Activated naive CD8-positive, alpha-beta T cell (primary cell): Measurements from ENCODE around the gene PRX.
"Not testable (repeated sequence)": the region's sequence is repeated elsewhere in the genome, so short reads cannot be mapped to it uniquely, and the experiment has no call there.

Experiments used
- H3K27ac Mint-ChIP-seq: one replicate; pipeline ENCODE4 v1.8.0; 2021; ENCODE audit warnings: mixed read lengths
- H3K27me3 Mint-ChIP-seq: one replicate; pipeline ENCODE4 v1.8.0; 2021; ENCODE audit warnings: mixed read lengths
- H3K36me3 Mint-ChIP-seq: one replicate; pipeline ENCODE4 v1.8.0; 2021; ENCODE audit warnings: mixed read lengths
- H3K4me1 Mint-ChIP-seq: one replicate; pipeline ENCODE4 v1.8.0; 2021; ENCODE audit warnings: low read depth, mixed read lengths
- H3K4me3 Mint-ChIP-seq: one replicate; pipeline ENCODE4 v1.8.0; 2021; ENCODE audit warnings: mild to moderate bottlenecking, mixed read lengths
- H3K9me3 Mint-ChIP-seq: one replicate; pipeline ENCODE4 v1.8.0; 2021; ENCODE audit warnings: low read depth, mixed read lengths

The PRX gene, protein sequence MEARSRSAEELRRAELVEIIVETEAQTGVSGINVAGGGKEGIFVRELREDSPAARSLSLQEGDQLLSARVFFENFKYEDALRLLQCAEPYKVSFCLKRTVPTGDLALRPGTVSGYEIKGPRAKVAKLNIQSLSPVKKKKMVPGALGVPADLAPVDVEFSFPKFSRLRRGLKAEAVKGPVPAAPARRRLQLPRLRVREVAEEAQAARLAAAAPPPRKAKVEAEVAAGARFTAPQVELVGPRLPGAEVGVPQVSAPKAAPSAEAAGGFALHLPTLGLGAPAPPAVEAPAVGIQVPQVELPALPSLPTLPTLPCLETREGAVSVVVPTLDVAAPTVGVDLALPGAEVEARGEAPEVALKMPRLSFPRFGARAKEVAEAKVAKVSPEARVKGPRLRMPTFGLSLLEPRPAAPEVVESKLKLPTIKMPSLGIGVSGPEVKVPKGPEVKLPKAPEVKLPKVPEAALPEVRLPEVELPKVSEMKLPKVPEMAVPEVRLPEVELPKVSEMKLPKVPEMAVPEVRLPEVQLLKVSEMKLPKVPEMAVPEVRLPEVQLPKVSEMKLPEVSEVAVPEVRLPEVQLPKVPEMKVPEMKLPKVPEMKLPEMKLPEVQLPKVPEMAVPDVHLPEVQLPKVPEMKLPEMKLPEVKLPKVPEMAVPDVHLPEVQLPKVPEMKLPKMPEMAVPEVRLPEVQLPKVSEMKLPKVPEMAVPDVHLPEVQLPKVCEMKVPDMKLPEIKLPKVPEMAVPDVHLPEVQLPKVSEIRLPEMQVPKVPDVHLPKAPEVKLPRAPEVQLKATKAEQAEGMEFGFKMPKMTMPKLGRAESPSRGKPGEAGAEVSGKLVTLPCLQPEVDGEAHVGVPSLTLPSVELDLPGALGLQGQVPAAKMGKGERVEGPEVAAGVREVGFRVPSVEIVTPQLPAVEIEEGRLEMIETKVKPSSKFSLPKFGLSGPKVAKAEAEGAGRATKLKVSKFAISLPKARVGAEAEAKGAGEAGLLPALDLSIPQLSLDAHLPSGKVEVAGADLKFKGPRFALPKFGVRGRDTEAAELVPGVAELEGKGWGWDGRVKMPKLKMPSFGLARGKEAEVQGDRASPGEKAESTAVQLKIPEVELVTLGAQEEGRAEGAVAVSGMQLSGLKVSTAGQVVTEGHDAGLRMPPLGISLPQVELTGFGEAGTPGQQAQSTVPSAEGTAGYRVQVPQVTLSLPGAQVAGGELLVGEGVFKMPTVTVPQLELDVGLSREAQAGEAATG (N-terminal part only)

DNA sequence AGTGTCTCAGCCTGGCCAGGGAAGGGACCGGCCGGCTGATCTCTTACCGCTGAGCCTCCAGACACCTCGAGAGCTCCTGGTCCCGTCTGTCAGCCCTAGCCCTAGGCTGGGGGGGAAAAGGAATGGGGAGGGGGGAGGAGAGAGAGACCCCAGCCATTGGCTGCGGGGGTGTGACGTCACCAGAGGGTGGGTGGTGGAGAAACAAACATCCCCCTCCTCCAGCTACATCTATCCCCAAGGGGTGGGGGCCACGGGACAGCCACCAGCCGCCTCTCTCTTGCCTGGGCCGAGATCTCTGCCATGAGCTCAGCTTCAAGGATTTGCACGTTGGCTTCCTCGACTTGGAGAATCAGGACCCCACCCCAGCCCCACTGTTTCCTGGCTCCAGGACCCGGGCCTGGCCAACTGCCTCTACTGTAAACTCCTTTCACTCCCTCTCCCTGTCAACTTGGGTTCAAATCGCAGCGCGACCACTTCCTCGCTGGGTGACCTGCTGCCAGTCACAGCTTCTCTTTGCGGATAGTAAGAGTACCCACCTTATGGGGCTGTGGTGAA, at the start of gene PRX:
Gene PRX, minus strand, starts transcription at position 88 of the 555 bp plus-strand sequence. CDS start 5,446 bp downstream, outside the sequence.
- H3K4me3 Mint-ChIP-seq, result no peak within 1 kb of the TSS
- H3K36me3 Mint-ChIP-seq, result no peaks in the 10 kb centered on the region
- no peaks in the 10 kb centered on the region for H3K27me3 Mint-ChIP-seq
- no peaks in the 10 kb centered on the region for H3K9me3 Mint-ChIP-seq
- peaks cover 5% of the 10 kb centered on the region for H3K4me1 Mint-ChIP-seq
- no peak within 1 kb of the TSS for H3K27ac Mint-ChIP-seq

GRCh38 chr19:40461669-40462221, 48.6 kb upstream of the PRX start:
- H3K27me3 Mint-ChIP-seq, result peaks cover 4% of the 10 kb centered on the region
- no peak overlapping the region for H3K4me3 Mint-ChIP-seq
- no peak overlapping the region for H3K27ac Mint-ChIP-seq
- no peaks in the 10 kb centered on the region for H3K9me3 Mint-ChIP-seq
- H3K4me1 Mint-ChIP-seq, result peaks cover 22% of the 10 kb centered on the region
- H3K36me3 Mint-ChIP-seq, result no peaks in the 10 kb centered on the region

GRCh38 chr19:40460185-40460584, 47.0 kb upstream of the PRX start:
- Mint-ChIP-seq H3K27ac (no peak overlapping the region), H3K9me3 (no peaks in the 10 kb centered on the region)

DNA sequence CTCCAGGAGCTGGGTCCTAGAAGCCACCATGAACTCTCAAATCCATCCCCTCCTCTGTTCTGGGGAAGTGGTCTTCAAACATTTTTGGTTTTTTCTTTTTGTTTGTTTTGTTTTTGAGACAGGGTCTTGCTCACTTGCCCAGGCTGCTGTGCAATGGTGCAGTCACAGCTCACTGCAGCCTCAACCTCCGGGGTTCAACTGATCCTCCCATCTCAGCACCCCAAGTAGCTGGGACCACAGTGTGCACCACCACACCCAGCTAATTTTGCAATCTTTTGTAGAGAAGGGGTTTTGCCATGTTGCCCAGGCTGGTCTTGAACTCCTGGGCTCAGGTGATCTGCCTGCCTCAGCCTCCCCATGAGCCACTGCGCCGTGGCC, 45.4 kb upstream of the PRX start:
- peaks cover 1% of the 10 kb centered on the region for H3K4me1 Mint-ChIP-seq
- H3K9me3 Mint-ChIP-seq, result no peaks in the 10 kb centered on the region
- no peak overlapping the region for H3K4me3 Mint-ChIP-seq
- H3K27me3 Mint-ChIP-seq, result no peaks in the 10 kb centered on the region
- no peaks in the 10 kb centered on the region for H3K36me3 Mint-ChIP-seq
- no peak overlapping the region for H3K27ac Mint-ChIP-seq

More at GRCh38 chr19:40460185-40460584, 47.0 kb upstream of the PRX start:
- H3K36me3 Mint-ChIP-seq, result no peaks in the 10 kb centered on the region
- H3K4me3 Mint-ChIP-seq, result no peak overlapping the region
- peaks cover 10% of the 10 kb centered on the region for H3K4me1 Mint-ChIP-seq
- no peaks in the 10 kb centered on the region for H3K27me3 Mint-ChIP-seq

GRCh38 chr19:40457953-40458596, 44.9 kb upstream of the PRX start:
- Mint-ChIP-seq H3K27me3 (no peaks in the 10 kb centered on the region), H3K36me3 (peaks cover 2% of the 10 kb centered on the region), H3K9me3 (no peaks in the 10 kb centered on the region), H3K4me3 (no peak overlapping the region), H3K27ac (no peak overlapping the region), H3K4me1 (peaks cover 1% of the 10 kb centered on the region)

DNA sequence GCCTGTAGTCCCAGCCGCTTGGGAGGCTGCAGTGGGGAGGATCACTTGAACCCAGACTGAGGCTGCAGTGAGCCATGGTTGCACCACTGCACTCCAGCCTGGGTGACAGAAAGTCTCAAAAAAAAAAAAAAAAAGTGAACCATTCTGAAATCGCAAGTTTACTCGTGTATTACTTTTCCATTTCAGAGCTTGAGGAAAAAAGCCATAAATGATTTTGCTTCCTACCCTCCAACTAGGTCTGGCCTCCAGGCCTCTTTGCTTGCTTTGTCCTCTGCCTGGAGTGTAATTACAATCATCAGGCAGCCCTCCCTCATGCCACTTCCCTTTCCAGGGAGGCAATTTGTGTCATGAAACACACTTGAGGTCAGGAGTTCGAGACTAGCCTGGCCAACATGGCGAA, 43.9 kb upstream of the PRX start:
- no peaks in the 10 kb centered on the region for H3K27me3 Mint-ChIP-seq
- H3K4me1 Mint-ChIP-seq, result no peaks in the 10 kb centered on the region
- H3K4me3 Mint-ChIP-seq, result no peak overlapping the region
- H3K9me3 Mint-ChIP-seq, result no peaks in the 10 kb centered on the region
- no peak overlapping the region for H3K27ac Mint-ChIP-seq
- H3K36me3 Mint-ChIP-seq, result peaks cover 2% of the 10 kb centered on the region

- H3K4me1 Mint-ChIP-seq, H3K4me3 Mint-ChIP-seq, H3K27me3 Mint-ChIP-seq, H3K9me3 Mint-ChIP-seq, H3K36me3 Mint-ChIP-seq, H3K27ac Mint-ChIP-seq: not testable (repeated sequence)
These were observed 40.8 kb upstream of the PRX start for GRCh38 chr19:40453943-40454342.

DNA sequence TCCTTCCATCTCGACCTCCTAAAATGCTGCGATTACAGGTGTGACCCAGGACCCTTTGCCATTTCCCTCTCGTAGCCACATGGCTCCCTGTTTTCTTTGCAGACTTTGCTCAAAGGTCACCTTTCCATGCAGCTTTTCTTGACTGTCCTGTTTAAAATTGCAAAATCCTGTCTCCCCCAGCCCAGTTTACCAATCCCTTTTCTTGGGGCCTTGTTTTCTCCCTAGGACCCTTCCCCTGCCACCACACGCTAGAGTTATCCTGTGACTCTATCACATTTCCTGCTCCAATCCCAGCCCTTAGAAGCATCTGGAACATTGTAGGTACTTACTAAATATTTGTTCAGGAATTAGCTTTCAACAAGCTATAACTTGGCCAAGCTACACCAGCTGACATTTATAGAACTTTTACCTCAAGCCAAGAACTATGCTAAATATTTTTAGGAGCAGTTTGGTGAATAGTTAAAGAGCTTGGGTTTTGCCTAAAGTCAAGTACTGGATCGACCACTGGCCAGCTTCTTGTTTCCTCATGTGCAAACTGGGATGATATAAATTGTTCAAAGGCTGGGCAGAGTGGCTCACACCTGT, 40.1 kb upstream of the PRX start:
- Mint-ChIP-seq H3K27ac (no peak overlapping the region), H3K27me3 (no peaks in the 10 kb centered on the region), H3K36me3 (peaks cover 5% of the 10 kb centered on the region), H3K4me1 (no peaks in the 10 kb centered on the region), H3K4me3 (no peak overlapping the region), H3K9me3 (no peaks in the 10 kb centered on the region)

GRCh38 chr19:40452016-40452415, 38.8 kb upstream of the PRX start:
- H3K36me3 Mint-ChIP-seq, result peaks cover 5% of the 10 kb centered on the region
- no peaks in the 10 kb centered on the region for H3K27me3 Mint-ChIP-seq
- no peaks in the 10 kb centered on the region for H3K4me1 Mint-ChIP-seq
- H3K4me3 Mint-ChIP-seq, result no peak overlapping the region
- H3K27ac Mint-ChIP-seq, result no peak overlapping the region
- H3K9me3 Mint-ChIP-seq, result no peaks in the 10 kb centered on the region

DNA sequence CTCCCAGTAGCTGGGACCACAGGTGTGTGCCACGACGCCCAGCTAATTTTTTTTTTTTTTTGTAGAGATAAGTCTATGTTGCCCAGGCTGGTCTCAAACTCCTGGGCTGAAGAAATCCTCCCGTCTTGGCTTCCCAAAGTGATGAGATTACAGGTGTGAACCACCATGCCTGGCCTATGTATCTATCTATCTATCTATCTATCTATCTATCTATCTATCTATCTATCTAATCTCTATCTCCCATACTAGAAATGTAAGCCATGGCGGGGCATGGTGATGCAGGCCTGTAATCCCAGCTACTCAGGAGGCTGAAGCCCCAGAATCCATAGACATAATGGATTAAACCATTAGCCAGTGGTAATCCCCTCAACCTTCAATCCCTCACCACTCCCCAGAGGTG, 37.5 kb upstream of the PRX start:
- Mint-ChIP-seq H3K9me3 (no peaks in the 10 kb centered on the region), H3K4me3 (no peak overlapping the region), H3K27me3 (no peaks in the 10 kb centered on the region), H3K4me1 (no peaks in the 10 kb centered on the region), H3K27ac (no peak overlapping the region), H3K36me3 (peaks cover 5% of the 10 kb centered on the region)

DNA sequence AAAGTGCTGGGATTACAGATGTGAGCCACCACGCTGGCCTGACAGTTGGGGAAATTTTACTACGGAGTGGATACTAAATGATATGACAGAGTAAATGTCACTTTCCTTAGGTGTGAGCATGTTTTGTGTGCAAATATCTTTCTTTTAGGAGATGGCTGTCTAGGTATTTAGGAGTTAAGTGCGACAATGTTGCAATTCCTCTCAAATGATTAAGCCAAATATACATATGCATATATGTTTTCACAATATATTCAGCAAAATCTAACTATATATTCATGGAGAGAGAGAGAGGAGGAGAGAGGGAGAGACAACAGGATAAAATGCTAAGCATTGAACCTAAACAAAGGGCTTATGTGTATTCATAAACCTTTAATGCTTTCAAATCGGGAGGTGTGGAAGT, 36.3 kb upstream of the PRX start:
- Mint-ChIP-seq H3K4me1 (peaks cover 6% of the 10 kb centered on the region), H3K36me3 (peaks cover 5% of the 10 kb centered on the region), H3K9me3 (no peaks in the 10 kb centered on the region), H3K4me3 (no peak overlapping the region), H3K27ac (no peak overlapping the region), H3K27me3 (no peaks in the 10 kb centered on the region)

DNA sequence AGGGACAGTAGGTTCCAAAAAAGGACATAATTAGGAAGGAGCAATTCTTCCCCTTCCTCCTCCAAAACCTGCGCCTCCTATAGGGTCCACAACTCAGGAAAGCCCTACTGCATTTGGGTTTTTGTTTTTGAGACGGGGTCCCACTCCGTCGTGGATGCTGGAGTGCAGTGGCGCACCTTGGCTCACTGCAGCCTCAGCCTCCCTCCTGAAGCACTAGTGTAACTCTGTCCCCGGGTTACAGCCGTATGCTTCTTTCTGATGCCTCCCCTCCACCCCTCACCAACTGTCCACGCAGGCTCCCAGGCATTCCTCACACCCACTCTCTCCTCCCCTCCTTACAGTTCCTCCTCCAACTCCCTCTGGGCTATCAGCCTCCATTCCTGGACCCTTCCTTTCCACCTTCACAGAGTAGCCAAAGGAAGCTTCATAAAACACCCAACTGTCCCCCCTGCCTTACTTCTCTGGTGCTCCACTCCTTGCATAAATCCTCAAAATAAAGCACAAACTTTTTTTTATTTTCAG, 33.1 kb upstream of the PRX start:
- Mint-ChIP-seq H3K36me3 (peaks cover 3% of the 10 kb centered on the region), H3K27ac (no peak overlapping the region), H3K4me3 (peak overlapping the region; percentile 38), H3K9me3 (no peaks in the 10 kb centered on the region), H3K27me3 (no peaks in the 10 kb centered on the region), H3K4me1 (peaks cover 17% of the 10 kb centered on the region)

DNA sequence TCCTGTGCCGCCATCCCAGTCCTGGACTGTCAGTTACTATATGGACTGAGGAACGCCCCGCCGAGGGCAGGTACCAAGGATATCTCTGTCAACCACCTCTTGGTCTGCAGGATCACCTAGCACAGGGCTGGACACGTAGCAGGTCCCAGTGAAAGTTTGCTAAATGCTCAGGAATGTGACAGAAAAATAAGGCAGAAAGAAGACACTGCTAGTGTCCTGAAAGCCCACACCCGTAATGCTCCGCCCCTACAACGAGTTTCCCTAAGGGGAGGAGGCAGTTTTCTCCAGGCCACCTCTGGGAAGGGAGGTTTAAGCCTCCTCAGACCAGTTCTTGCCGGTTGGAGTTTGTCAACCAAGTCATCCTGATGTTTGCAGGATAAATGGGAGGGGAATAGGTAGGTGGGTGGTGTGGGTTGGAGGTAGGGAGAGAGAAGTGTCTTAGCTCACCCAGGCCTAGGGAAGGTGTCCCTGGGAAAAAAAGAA, 32.6 kb upstream of the PRX start:
- Mint-ChIP-seq H3K4me1 (peaks cover 17% of the 10 kb centered on the region), H3K4me3 (peak overlapping the region; percentile 68), H3K36me3 (peaks cover 5% of the 10 kb centered on the region), H3K9me3 (no peaks in the 10 kb centered on the region), H3K27ac (no peak overlapping the region), H3K27me3 (no peaks in the 10 kb centered on the region)
